Lower leg skin (tissue), 4 donors: ENCODE measurements around the gene MMP11. TPM values are rescaled to one million over a fixed set of nuclear protein-coding genes. Genes with fewer than 3 reads are reported as not detected.

Experiments used
- DNase-seq, 2 donors: peaks; one replicate each; pipeline ENCODE4 v3.0.0-alpha.2; 2019; ENCODE audit warnings: low spot score in 2 of 2
- H3K4me3 ChIP-seq: fragments of 200-600 bp; sonication (generic); 2 replicates; pipeline ENCODE4 v1.5.1; 2017; ENCODE audit warnings: mild to moderate bottlenecking, low read depth; ENCODE audit not compliant: poor library complexity, severe bottlenecking
- CTCF ChIP-seq, 3 donors: fragments of 450-650 bp; IDR thresholded peaks; one replicate each; pipeline ENCODE4 v1.5.1; 2016; ENCODE audit warnings: antibody characterized with exemption in 3 of 3, mild to moderate bottlenecking in 3 of 3, moderate library complexity in 2 of 3
- POLR2A ChIP-seq, 2 donors: fragments of 450-650 bp; IDR thresholded peaks; one replicate each; pipeline ENCODE4 v1.6.1; 2016 to 2017; ENCODE audit warnings: antibody characterized with exemption in 2 of 2, mild to moderate bottlenecking in 1 of 2, moderate library complexity in 1 of 2
- WGBS, 2 donors: methylation state at CpG; one replicate each; pipeline ENCODE4 v1.1.5; 2018; 5-methylcytosine and 5-hydroxymethylcytosine counted together
- intact Hi-C: fragments of 100-400 bp; cut with DNase I; formaldehyde crosslinking; loops from one replicate; pipeline ENCODE4 v1.15.0; 2023; ENCODE audit warnings: low total_unique reads
- total RNA-seq, 4 donors: library from RNA; depleted of rRNA; stranded (reverse); fragments of >200 nt; gene quantifications; one replicate each; pipeline ENCODE4 v1.1.0, GENCODE V29; 2016

The MMP11 gene
- total RNA-seq, 4 donors from 2014 or later = 0.51 to 2.7 (median 1.9) TPM

GRCh38 chr22:23828800-23829680 lies 56.4 kb downstream of the MMP11 start:
- no peak overlapping the region for H3K4me3 ChIP-seq
- no peak for DNase-seq
- no peak for TF ChIP-seq CTCF (IDR thresholded peaks at IDR 0.05)
- TF ChIP-seq POLR2A (IDR thresholded peaks at IDR 0.05) = no peak
- intact Hi-C loops = no loop called here
- 84 to 85% methylated on average over 10 of the region's 10 CpGs for WGBS, 2 donors

GRCh38 chr22:23829845-23830372 lies 57.3 kb downstream of the MMP11 start:
- no peak overlapping the region for H3K4me3 ChIP-seq
- intact Hi-C loops = no loop called here
- TF ChIP-seq CTCF (IDR thresholded peaks at IDR 0.05) (no peak), POLR2A (IDR thresholded peaks at IDR 0.05) (no peak)
- DNase-seq = no peak
- WGBS, 2 donors = 66 to 82% methylated on average over 7 of the region's 7 CpGs

- no peak for TF ChIP-seq CTCF (IDR thresholded peaks at IDR 0.05)
- no peak for TF ChIP-seq POLR2A (IDR thresholded peaks at IDR 0.05)
- WGBS, 2 donors = 92 to 93% methylated on average over 8 of the region's 8 CpGs
- DNase-seq = no peak
- no peak overlapping the region for H3K4me3 ChIP-seq
- intact Hi-C loops = no loop called here
These were observed 58.6 kb downstream of the MMP11 start for GRCh38 chr22:23831261-23831660.

- TF ChIP-seq CTCF (IDR thresholded peaks at IDR 0.05) = no peak
- TF ChIP-seq POLR2A (IDR thresholded peaks at IDR 0.05) = no peak
- no peak for DNase-seq
- intact Hi-C loops = no loop called here
- no peak overlapping the region for H3K4me3 ChIP-seq
- WGBS, 2 donors = 77 to 85% methylated on average over 3 to 9 of the region's 10 CpGs
These were observed 59.1 kb downstream of the MMP11 start for GRCh38 chr22:23831781-23832180.

GRCh38 chr22:23832226-23833016 lies 59.8 kb downstream of the MMP11 start:
- WGBS, 2 donors = 85 to 87% methylated on average over 10 to 11 of the region's 11 CpGs
- TF ChIP-seq POLR2A (IDR thresholded peaks at IDR 0.05) (no peak), CTCF (IDR thresholded peaks at IDR 0.05) (no peak)
- intact Hi-C loops = no loop called here
- no peak for DNase-seq
- no peak overlapping the region for H3K4me3 ChIP-seq
